PFSK-1 (cell line): ENCODE data around the gene FLT4.

Experiments
- FOXP2 ChIP-seq: optimal IDR thresholded peaks from 2 replicates; pipeline ENCODE3; 2011; ENCODE audit warnings: borderline replicate concordance, control low read depth, inconsistent platforms; ENCODE audit not compliant: insufficient read depth; ENCODE audit errors: extremely low read length, extremely low read depth
- POLR2AphosphoS5 ChIP-seq: IDR thresholded peaks from 2 replicates; pipeline ENCODE4 v1.6.1; 2012; ENCODE audit warnings: low read depth, mild to moderate bottlenecking, control low read depth, low read length, moderate library complexity
- REST ChIP-seq, 2 experiments: IDR thresholded peaks; 2 replicates each; pipeline versions ENCODE4 v1.6.1 to v1.8.0; 2011 to 2012; ENCODE audit warnings: low read depth in 2 of 2, low read length in 2 of 2, control low read depth in 1 of 2, inconsistent platforms in 1 of 2, mild to moderate bottlenecking in 1 of 2, moderate library complexity in 1 of 2; ENCODE audit not compliant: insufficient read depth in 1 of 2
- SIN3A ChIP-seq: IDR thresholded peaks from 2 replicates; pipeline ENCODE4 v1.6.1; 2012; ENCODE audit warnings: mild to moderate bottlenecking, low read length, moderate library complexity, borderline replicate concordance; ENCODE audit not compliant: insufficient read depth
- TAF1 ChIP-seq: IDR thresholded peaks from 2 replicates; pipeline ENCODE4 v1.6.1; 2012; ENCODE audit warnings: low read length, control low read depth, borderline replicate concordance; ENCODE audit not compliant: insufficient read depth

FLT4 gene

GRCh38 chr5:180621311-180621710 is 28.1 kb downstream of the FLT4 start:
- TF ChIP-seq FOXP2 (no peak), SIN3A (no peak), TAF1 (no peak), REST (IDR thresholded peaks at IDR 0.05; ENCODE audit: insufficient read depth in 1 of 2, low read depth in 2 of 2, low read length in 2 of 2) (no peak), POLR2AphosphoS5 (no peak)

DNA sequence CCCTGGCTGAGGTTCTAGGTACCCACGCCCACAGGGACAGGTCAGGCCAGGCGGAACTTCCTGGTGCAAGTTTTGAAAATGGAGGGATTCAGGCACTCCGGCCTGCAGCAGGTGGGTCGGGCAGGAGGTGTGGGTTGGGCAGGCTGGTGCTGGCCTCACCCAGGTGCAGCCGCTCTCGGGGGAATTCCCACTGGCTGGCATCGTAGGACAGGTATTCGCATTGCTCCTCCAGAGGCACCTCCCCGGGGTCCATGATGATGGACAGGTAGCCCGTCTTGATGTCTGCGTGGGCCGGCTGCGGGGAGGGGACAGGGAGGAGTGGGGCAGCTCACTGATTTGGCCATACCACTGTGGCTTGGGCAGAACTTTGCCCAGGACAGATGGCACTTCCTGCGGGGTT is 29.4 kb downstream of the FLT4 start:
- TF ChIP-seq FOXP2 (no peak), SIN3A (no peak), TAF1 (no peak), REST (IDR thresholded peaks at IDR 0.05; ENCODE audit: insufficient read depth in 1 of 2, low read depth in 2 of 2, low read length in 2 of 2) (no peak), POLR2AphosphoS5 (no peak)

DNA sequence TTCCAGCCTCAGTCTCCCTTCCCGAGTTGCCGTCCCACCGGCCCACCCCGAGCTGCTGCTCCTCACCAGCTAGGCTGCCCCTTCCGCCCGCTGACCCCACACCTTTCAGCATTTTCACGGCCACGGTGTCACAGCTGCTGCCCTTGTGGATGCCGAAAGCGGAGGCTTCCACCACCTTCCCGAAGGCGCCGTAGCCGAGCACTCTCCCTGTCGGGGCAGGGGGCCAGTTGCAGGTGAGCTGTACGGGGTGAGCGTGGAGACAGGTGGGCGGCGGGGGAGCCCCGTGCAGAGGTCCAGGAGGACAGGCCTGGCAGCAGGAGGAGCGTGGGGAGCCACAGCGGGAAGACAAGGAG is 29.9 kb downstream of the FLT4 start:
- TF ChIP-seq SIN3A (no peak), POLR2AphosphoS5 (no peak), FOXP2 (no peak), REST (IDR thresholded peaks at IDR 0.05; ENCODE audit: insufficient read depth in 1 of 2, low read depth in 2 of 2, low read length in 2 of 2) (no peak), TAF1 (no peak)

- TF ChIP-seq SIN3A, result no peak
- no peak for TF ChIP-seq POLR2AphosphoS5
- no peak for TF ChIP-seq REST (IDR thresholded peaks at IDR 0.05; ENCODE audit: insufficient read depth in 1 of 2, low read depth in 2 of 2, low read length in 2 of 2)
- TF ChIP-seq FOXP2, result no peak
- no peak for TF ChIP-seq TAF1
These were observed 30.4 kb downstream of the FLT4 start for GRCh38 chr5:180618829-180619562.

DNA sequence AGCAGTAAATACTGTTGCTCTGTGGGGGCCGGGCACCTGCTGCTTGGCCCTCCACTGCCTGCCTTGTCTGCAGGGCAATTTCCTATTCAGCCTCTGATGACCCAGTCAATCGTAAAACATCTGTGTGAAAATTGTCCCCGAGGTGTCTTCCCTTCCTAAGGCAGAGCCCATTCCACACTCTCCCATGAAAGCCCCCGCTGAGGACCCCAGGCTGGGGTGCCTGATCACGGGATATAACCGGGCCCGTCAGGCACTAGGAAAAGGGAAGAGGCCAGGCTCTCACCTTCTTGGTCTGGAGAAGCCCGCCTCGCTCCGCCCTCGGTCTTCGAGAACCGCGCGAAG is 30.9 kb downstream of the FLT4 start:
- no peak for TF ChIP-seq POLR2AphosphoS5
- TF ChIP-seq SIN3A, result no peak
- TF ChIP-seq FOXP2, result no peak
- TF ChIP-seq REST (IDR thresholded peaks at IDR 0.05; ENCODE audit: insufficient read depth in 1 of 2, low read depth in 2 of 2, low read length in 2 of 2), result no peak
- no peak for TF ChIP-seq TAF1
